Fibroblast of the aortic adventitia (primary cell): ENCODE measurements around the gene MMP28. TPM values are rescaled to one million over a fixed set of nuclear protein-coding genes. Genes with fewer than 3 reads are reported as not detected.

Source experiments
- DNase-seq: peaks from one replicate; pipeline ENCODE4 v3.0.0-alpha.2; 2010; ENCODE audit warnings: low read depth
- H3K4me3 ChIP-seq: 2 replicates; pipeline ENCODE4 v1.5.1; 2011; ENCODE audit warnings: low read depth, mild to moderate bottlenecking, control low read depth, low read length, moderate library complexity
- total RNA-seq: library from RNA; depleted of rRNA; stranded (reverse); fragments of >200 nt; gene quantifications from 2 replicates; pipeline ENCODE4 v1.2.3, GENCODE V29; 2012; ENCODE audit warnings: low replicate concordance
- TF ChIP-seq, protein P1 (sequence below): IDR thresholded peaks from 2 replicates; pipeline ENCODE4 v1.5.1; 2011; ENCODE audit warnings: mild to moderate bottlenecking, low read length, control low read depth, inconsistent platforms; ENCODE audit not compliant: insufficient read depth

MMP28 gene
- total RNA-seq, 1 donor: 0.09 TPM

DNA sequence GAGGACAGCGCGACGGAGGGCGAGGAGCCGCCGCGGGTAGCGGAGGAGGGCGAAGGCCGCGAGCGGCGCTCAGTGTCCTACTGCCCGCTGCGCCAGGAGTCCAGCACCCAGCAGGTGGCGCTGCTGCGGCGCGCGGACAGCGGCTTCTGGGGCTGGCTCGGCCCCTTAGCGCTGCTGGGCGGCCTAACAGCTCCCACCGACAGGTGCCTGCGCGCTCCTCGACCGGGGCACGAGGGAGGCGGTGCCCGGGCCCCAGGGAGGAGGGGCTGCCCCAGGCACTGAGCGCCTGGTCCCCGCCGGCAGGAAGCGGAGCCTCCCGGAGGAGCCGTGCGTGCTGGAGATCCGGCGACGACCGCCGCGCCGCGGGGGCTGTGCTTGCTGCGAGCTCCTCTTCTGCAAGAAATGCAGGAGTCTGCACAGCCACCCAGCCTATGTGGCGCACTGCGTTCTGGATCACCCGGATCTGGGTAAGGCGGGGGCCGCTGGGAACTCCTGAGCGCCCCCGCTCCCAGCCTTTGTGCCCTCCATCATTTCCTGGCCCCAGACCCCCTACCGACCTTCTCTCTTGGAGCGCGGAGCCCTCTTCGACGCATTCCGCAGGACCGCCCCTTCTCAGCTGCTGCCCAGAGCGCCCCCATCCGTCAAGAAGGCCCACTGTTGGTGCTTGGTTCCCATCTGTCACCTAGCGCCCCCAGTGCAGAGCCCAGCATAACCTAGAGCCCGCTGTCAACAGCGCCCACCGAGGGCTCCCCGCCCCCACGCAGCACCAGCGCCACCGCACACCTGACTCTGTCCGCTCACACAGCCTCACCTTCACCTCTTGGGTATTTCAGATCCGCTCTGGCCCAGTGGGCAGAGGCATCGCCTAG is 31.1 kb downstream of the MMP28 start:
- peak; percentile 72 for DNase-seq
- H3K4me3 ChIP-seq: peak overlapping the region; percentile 50
- TF ChIP-seq, protein P1, sequence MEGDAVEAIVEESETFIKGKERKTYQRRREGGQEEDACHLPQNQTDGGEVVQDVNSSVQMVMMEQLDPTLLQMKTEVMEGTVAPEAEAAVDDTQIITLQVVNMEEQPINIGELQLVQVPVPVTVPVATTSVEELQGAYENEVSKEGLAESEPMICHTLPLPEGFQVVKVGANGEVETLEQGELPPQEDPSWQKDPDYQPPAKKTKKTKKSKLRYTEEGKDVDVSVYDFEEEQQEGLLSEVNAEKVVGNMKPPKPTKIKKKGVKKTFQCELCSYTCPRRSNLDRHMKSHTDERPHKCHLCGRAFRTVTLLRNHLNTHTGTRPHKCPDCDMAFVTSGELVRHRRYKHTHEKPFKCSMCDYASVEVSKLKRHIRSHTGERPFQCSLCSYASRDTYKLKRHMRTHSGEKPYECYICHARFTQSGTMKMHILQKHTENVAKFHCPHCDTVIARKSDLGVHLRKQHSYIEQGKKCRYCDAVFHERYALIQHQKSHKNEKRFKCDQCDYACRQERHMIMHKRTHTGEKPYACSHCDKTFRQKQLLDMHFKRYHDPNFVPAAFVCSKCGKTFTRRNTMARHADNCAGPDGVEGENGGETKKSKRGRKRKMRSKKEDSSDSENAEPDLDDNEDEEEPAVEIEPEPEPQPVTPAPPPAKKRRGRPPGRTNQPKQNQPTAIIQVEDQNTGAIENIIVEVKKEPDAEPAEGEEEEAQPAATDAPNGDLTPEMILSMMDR: peak; percentile 85

DNA sequence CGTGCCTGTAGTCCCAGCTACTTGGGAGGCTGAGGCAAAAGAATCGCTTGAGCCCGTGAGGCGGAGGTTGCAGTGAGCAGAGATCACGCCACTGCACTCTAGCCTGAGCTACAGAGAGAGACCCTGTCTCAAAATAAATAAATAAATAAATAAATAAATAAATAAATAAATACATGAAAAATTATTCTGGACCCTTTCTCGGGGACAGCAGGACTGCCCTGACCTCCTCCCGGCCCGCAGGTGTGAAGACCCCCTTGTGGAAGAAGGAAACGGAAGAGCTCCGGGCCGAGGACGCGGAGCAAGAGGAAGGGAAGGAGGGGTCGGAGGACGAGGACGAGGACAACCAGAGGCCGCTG is 31.7 kb downstream of the MMP28 start:
- TF ChIP-seq, protein P1: no peak
- H3K4me3 ChIP-seq: peak overlapping the region; percentile 39

DNA sequence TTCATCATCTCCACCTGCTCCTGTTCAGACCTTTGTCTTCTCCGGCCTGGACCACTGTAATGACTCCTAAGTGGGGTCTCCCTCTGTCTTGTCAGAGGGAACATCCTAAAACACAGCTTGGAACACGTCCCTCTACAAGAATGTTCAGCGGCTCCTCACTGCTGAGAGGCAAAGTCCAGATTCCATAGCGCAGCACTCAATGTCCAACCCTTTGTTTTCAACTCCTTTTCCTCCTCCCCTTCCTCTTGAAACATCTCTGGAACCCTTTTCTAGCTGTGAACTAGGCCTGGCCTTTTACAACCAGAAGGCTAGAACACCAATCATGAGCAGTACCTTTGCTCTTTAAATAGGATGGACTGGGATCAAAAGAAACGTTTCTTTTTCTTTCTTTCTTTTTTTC is 33.8 kb downstream of the MMP28 start:
- no peak overlapping the region for H3K4me3 ChIP-seq
- TF ChIP-seq, protein P1: no peak
- DNase-seq: no peak

More for the DNA sequence above, 31.7 kb downstream of the MMP28 start:
- DNase-seq: no peak

DNA sequence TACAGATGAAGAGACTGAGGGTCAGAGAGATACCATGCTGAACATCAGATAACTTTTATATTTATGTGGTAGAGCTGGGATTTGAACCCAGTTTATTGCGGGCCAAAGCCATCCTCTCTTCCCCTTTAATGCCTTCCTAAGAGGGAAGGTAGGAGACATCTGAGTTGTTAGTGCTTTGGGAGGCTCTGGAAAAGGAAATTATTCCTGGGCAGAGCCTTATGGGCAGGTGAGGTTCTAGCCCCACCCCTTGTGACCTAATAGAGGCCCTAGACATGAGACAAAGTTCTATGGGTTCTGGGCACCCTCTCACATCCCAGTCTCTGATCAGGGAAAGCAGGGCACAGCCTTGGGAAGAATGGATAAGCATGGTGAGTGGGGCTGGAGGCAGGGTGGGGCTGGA is 34.9 kb downstream of the MMP28 start, which contains the start of gene C17orf50:
C17orf50 (plus strand) TSS at position 301 of the 400 bp plus-strand sequence; CDS start at position 356, 55 bp downstream.
- no peak within 1 kb of the TSS for H3K4me3 ChIP-seq
- DNase-seq: no peak
- TF ChIP-seq, protein P1: no peak

DNA sequence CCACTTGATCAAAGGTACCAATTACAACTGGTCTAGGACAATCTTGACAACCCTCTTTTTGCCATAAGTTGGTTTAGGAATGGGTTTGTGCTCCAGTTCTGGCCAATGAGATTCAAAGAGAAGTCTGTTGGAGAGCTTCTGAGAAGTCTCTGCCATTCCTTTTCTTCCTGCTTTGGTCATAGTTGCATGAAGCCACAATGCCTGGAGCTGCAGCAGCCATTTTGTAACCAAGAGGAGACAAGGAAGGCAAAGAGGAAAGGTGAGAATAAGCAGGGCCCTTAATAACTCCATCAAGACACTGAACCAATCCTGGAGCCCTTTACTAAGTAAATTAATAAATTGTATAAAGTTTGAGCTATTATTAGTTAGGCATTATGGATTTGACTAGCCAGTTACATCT is 38.2 kb downstream of the MMP28 start:
- TF ChIP-seq, protein P1: no peak
- no peak for DNase-seq
- no peak overlapping the region for H3K4me3 ChIP-seq

DNA sequence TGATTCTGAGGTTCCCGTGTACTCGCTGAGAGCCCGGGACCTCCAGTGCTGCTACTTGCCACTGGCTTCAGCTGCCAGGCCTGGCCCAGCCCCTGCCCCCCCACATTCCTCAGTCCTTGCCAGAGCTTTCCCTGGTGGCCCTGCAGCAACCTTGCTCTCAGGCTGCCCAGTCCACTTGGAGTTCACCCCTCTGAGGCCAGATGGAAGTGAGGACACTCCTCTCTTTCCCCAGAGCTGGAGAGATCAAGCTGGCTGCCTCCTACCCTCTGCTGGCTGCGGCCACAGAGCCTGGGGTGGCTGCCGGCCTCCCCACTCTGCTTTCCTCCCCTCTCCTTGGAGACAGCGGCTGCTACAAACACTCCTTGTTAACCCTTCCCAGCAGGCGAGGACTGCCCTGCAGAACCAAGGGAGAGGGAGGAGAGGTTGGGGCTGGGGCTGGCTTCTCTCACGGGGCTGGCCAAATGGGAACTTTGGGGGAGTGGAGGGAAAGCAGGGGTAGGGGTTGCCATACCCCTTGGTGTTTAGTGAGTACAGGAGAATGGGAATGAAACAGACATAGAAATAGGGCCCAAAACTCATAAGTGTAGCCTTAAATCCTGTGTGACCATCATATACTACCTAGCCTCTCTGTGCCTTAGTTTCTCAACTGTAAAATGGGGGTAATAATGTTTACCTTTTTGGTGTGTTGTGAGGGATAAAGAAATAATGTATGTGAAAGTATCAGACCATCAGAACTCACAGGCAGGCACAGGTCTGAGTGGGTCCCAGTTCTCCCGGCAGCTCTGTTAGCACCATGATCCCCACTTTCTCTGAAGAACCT is 42.3 kb downstream of the MMP28 start, which contains the start of gene GAS2L2:
GAS2L2 (minus strand) TSS at position 295 of the 820 bp plus-strand sequence. CDS start 389 bp downstream, outside the sequence.
- TF ChIP-seq, protein P1: no peak
- DNase-seq: no peak
- H3K4me3 ChIP-seq: no peak within 1 kb of the TSS
